Right ventricle myocardium superior (tissue), 1 donor: ENCODE measurements around the gene TDRD9. TPM values are rescaled to one million over a fixed set of nuclear protein-coding genes. Genes with fewer than 3 reads are reported as not detected.

ENCODE experiments used
- ATAC-seq: fragments of 200-7000 bp; cut with Tn5 transposase; one replicate; pipeline ENCODE4 v1.9.1; 2020; ENCODE audit warnings: mild to moderate bottlenecking; ENCODE audit not compliant: poor library complexity
- DNase-seq: peaks from one replicate; pipeline ENCODE4 v3.0.0-alpha.2; 2020
- intact Hi-C: fragments of 100-400 bp; cut with DNase I; formaldehyde crosslinking; loops from one replicate; pipeline ENCODE4 v1.11.2; 2022
- total RNA-seq: library from RNA; stranded (reverse); fragmentation: NEBNext Ultra II Directional; extraction: Animal tissue kit (Norgen Biotek cat#: 25700); gene quantifications from one replicate; pipeline ENCODE4 v1.2.1, GENCODE V29; 2021
- donor health status: DM: no; HTN: yes; CAD: no; lungs with severe emphysema.

TDRD9 gene
- total RNA-seq, 1 donor from 2014 or later = 2.7 TPM

GRCh38 chr14:104081951-104082464, 153.8 kb downstream of the TDRD9 start:
- no peak for DNase-seq
- no peak for ATAC-seq
- intact Hi-C loops = no loop called here

GRCh38 chr14:104082807-104083206, 154.6 kb downstream of the TDRD9 start:
- ATAC-seq (peak; percentile 51), DNase-seq (peak; percentile 70)
- intact Hi-C loops = no loop called here

GRCh38 chr14:104084251-104085002, 156.2 kb downstream of the TDRD9 start:
- no peak for ATAC-seq
- intact Hi-C loops = no loop called here
- no peak for DNase-seq

- peak; percentile 66 for DNase-seq
- intact Hi-C loops = no loop called here
- peak; percentile 55 for ATAC-seq
Measured at GRCh38 chr14:104085032-104085888, 157.0 kb downstream of the TDRD9 start, which contains the start of gene ASPG. Gene ASPG, plus strand, starts transcription at chr14:104085700. Its CDS starts 71 bp downstream, at chr14:104085771.

GRCh38 chr14:104085889-104086201, 157.6 kb downstream of the TDRD9 start:
- ATAC-seq = no peak
- intact Hi-C loops = no loop called here
- no peak for DNase-seq

- intact Hi-C loops = no loop called here
- DNase-seq = peak; percentile 39
Measured at GRCh38 chr14:104086210-104086660, 158.0 kb downstream of the TDRD9 start.

GRCh38 chr14:104086661-104087461, 158.6 kb downstream of the TDRD9 start:
- peak; percentile 60 for DNase-seq
- peak; percentile 53 for ATAC-seq
- intact Hi-C loops = no loop called here

More at GRCh38 chr14:104086210-104086660, 158.0 kb downstream of the TDRD9 start:
- ATAC-seq = peak; percentile 8

- ATAC-seq = no peak
- intact Hi-C loops = no loop called here
- peak; percentile 22 for DNase-seq
Measured at GRCh38 chr14:104087505-104087904, 159.2 kb downstream of the TDRD9 start.

GRCh38 chr14:104087981-104088850, 160.0 kb downstream of the TDRD9 start:
- peak; percentile 37 for DNase-seq
- intact Hi-C loops = no loop called here

GRCh38 chr14:104090071-104090748, 162.0 kb downstream of the TDRD9 start:
- intact Hi-C loops = no loop called here
- ATAC-seq = no peak
- DNase-seq = peak; percentile 37

More at GRCh38 chr14:104087981-104088850, 160.0 kb downstream of the TDRD9 start:
- no peak for ATAC-seq

- DNase-seq = peak; percentile 52
- peak; percentile 26 for ATAC-seq
Measured at GRCh38 chr14:104091061-104091926, 163.0 kb downstream of the TDRD9 start.

GRCh38 chr14:104091927-104092771, 163.9 kb downstream of the TDRD9 start:
- DNase-seq = peak; percentile 30
- intact Hi-C loops = no loop called here

More at GRCh38 chr14:104091061-104091926, 163.0 kb downstream of the TDRD9 start:
- intact Hi-C loops = no loop called here

GRCh38 chr14:104092931-104093365, 164.7 kb downstream of the TDRD9 start:
- intact Hi-C loops = no loop called here
- ATAC-seq = no peak
- peak; percentile 38 for DNase-seq

More at GRCh38 chr14:104091927-104092771, 163.9 kb downstream of the TDRD9 start:
- ATAC-seq = no peak

- intact Hi-C loops = no loop called here
- peak; percentile 10 for ATAC-seq
- DNase-seq = peak; percentile 35
Measured at GRCh38 chr14:104093366-104094055, 165.3 kb downstream of the TDRD9 start.
